ENCODE measurements around the gene DNAJB4. TPM values are rescaled to one million over a fixed set of nuclear protein-coding genes. Genes with fewer than 3 reads are reported as not detected.

Gene DNAJB4
- total RNA-seq, 1 donor from 2014 or later, result 52.5 TPM

- DNase-seq (ENCODE audit: low spot score), result no peak
Measured at GRCh38 chr1:78038071-78038470, 33.3 kb downstream of the DNAJB4 start.

DNA sequence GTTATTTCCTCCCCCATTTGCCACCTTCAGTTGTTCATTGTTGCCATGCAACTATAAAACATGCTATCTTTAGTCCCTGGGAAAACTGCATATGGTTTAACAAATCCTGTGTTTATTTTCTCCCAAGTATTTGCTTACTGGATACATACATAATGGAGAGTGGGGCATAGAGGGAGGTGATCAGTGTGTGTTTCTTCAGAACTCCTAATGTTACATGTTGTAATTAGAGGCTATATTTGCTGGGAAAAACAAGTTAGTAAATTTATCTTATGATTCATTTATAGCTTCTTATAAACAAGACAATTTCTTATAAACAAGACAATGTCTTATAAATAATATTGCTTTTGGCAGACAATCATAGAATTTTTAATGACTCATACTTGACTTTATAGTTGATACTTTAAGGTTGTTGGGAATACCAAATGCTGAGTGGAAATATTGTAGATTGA, 33.8 kb downstream of the DNAJB4 start:
- DNase-seq (ENCODE audit: low spot score), result no peak

DNA sequence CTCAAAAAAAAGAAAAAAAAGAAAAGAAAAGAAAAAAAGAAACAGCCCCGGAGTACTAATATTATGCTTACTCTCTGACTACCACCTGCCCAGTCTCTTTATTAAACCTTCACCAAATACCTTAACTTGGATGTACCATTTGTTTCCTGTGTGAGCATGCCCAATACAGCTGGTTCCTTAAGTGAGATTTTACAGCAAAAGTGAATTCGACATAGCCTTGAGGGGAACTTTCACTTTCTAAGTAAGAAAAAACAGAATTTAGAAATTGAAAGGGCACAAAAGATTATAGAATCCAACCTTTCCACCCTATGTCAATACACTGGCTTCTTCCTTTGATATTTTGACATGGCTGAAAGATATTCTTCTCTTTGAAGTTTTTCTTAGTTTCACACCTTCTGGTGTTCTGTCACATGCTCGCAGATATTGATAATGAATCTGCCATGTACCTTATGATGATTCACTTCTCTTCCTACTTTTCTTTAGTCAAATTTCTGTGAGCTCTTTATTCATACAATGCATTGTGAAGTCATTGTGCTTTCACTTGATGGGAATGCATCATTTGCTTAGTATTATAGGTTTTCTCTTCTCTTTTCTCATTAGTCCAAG, 35.8 kb downstream of the DNAJB4 start:
- DNase-seq (ENCODE audit: low spot score), result no peak

DNA sequence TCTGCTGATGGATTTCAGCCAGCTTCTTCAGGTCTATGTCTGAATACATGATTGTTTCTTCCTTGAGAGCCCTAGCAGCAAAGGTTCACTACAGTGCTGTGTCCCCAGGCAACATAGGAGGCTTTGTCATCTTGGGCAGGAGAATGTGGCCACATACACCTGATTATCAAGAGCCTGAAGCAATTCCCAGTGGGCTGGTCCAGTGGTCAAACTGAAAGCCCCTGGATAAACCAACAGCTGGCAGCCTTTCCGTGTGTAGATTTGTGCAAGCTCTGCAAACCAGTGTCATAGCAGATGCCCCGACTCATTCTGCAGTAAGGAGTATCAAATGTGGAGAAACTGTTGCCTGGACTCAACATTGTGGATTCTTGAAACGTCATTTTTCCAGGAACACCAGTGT, 38.7 kb downstream of the DNAJB4 start:
- DNase-seq (ENCODE audit: low spot score), result no peak

DNA sequence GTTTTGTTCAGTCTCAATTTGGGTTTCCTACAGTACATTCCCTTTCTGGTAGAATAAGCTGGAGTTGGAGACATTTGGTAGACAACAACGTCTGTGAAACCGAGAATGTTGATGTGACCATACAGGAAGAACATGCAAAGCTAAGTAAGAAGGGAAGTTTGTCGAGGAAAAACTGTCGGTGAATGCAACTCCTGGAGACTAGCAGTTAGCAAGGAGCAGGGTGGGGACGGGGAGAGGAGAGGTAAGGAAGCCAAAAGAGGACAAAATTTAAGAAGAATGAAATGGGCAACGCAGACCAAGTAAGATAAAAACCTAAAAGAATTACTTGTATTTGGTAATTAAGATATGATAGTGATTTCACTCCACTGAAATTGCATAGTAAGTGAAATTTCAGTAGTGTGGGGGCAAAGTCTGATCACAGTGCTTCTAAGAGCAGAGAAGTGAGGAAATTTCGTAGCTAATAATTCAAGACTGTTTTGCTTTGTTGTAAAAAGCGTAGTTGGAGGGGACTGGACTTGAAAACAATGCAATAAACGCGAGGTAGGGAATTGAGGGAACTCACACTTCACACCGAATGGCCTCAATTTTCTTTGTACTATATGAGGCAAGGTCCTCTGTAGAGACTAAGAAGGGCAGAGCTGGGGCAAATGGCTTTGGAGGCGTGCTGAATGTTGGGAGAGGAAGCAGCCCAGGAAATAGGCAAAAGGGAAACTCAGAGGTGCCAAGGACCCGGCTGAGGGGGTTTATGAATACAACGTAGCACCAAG, 40.2 kb downstream of the DNAJB4 start:
- no peak for DNase-seq (ENCODE audit: low spot score)

- DNase-seq (ENCODE audit: low spot score), result no peak
Measured at GRCh38 chr1:78045563-78045925, 40.8 kb downstream of the DNAJB4 start.

GRCh38 chr1:78045926-78046778, 41.4 kb downstream of the DNAJB4 start, which contains the start of gene GIPC2:
TSS of gene GIPC2 (plus strand) at chr1:78045966. CDS start at chr1:78046095, 129 bp downstream.
- DNase-seq (ENCODE audit: low spot score), result no peak

DNA sequence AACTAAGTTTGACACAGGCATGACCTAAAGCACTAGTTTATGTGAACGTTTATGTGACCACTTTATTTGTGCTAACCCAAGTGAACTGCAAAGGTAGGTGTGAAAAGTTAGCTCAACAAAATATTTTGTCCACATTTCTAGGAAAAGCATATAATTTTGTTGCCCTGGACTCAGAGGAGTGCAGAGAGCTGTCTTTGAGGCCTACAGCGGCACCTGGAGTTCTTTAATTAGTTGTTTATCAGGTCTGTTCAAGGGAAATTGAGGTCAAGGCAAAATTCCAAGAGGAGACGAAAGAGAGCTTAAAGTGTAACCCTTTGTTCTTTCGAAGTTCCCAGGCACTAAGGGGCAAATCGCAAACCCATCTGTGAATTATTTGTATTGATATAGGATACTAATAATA, 42.4 kb downstream of the DNAJB4 start:
- no peak for DNase-seq (ENCODE audit: low spot score)

DNA sequence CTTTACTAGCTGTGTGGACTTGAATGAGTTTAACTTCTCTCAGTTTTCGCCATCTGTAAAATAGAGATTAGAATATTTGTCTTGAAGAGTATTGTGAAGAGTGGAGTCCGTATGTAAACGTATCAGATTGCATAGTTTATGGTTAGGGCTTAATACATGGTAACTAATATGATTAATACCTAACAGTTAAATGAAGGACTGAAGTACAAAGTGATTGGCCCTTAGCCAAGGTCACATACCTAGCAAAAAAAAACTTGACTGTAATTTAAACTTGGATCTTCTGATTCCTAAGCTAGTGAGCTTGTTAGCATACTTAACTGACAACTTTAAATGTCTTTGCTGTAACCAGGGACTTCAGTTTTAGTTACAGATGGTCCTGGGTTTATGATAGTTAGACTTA, 42.9 kb downstream of the DNAJB4 start:
- no peak for DNase-seq (ENCODE audit: low spot score)

- no peak for DNase-seq (ENCODE audit: low spot score)
Measured at GRCh38 chr1:78048446-78048845, 43.7 kb downstream of the DNAJB4 start.

- DNase-seq (ENCODE audit: low spot score), result no peak
Measured at GRCh38 chr1:78049396-78049795, 44.7 kb downstream of the DNAJB4 start.

GRCh38 chr1:78051005-78051404, 46.3 kb downstream of the DNAJB4 start:
- DNase-seq (ENCODE audit: low spot score), result no peak

DNA sequence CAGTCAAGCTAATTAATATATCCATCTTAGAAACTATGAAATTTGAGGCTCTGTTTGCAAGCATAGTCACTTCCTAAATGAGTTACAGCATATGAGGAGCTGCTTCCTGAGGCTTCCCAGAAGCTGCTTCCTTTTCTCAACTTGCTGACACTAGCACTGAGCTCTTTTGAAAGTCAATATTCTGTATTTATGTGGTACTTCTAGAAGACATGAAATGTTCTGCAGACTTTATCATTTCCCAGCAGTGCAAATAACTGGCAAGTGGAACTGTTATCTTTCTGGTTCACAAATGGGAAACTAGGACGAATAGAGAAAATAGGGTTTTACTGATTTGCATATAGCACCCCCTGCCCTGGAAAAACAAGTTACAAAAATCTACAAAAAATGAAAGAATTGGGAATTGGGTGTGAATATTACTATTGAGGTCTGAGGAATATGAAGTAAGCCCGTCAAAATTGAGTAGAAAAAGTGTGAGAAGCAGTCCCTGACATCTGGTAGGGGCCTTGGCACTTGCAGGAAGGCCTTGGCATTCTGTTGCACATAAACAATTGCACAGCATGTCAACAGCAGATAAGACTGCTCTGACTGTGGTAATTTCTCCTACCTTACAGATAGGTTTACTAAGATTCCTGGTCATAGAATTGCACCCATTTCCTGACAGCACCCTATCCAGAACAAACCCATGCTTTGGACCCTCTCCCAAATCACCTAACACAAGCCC, 48.1 kb downstream of the DNAJB4 start:
- no peak for DNase-seq (ENCODE audit: low spot score)

GRCh38 chr1:78053498-78053897, 48.8 kb downstream of the DNAJB4 start:
- no peak for DNase-seq (ENCODE audit: low spot score)

DNA sequence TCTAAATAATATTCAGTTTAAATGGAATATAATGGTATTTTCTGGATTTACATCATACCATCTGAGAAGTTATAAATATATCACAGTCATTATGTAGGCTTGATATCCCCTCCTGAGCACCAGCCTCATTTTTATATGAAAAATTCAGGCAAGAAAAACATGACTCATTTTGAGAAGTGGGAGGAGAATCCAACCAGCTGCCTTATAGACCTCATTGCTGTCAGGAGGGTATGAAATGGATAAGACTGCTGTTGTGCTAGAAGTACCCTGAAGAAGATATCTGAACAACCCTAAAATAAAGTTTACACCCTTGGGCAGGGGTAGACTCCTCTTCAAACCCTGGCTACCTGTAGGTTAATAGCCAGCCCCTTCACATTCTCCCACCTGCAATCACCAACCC, 49.8 kb downstream of the DNAJB4 start:
- DNase-seq (ENCODE audit: low spot score), result no peak

- DNase-seq (ENCODE audit: low spot score), result no peak
Measured at GRCh38 chr1:78054972-78055371, 50.2 kb downstream of the DNAJB4 start.

DNA sequence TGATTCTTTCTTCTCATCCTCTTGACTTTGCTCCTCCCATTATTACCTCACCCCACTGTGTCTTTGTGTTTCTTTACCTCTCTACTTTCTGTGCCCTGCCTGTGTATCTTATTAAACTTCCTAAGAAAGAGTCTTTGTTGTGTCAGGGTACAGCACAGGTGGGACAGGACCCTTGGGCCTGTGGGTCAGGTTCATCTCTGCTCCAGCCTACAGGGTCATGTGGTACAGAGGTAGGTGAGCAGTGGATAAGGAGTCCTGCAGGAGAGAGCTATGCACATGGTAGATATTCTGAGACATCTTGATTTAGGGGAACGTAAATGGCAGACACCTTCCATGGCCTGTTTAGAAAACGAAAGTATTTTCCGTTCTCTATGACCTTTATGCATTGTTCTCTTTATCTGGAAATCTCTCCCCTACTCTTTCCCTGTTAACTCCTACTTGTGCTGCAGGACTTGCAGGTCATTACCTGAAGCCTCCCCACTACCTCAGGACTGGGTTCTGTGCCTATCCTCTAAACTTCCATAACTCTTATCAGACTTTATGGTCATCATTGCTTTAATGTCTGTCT, 50.9 kb downstream of the DNAJB4 start:
- no peak for DNase-seq (ENCODE audit: low spot score)

DNA sequence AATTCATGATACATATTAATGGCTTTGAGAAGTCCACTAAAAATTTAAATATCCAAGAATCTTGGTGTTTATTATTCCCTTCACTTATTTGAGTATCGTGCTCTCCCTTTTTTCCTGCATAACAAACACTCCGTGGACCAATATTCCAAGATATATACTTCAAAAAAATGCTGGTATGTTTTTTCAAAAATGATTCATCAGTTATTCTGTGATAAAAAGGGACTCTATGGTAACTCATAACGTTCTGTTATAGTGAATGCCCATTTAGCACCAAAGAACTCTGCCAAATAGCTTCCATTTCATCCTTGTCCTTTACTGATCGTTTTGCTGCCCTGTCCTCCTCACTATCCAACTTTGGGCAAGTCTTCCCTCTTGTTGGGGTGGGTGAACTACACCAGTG, 53.9 kb downstream of the DNAJB4 start:
- no peak for DNase-seq (ENCODE audit: low spot score)

DNA sequence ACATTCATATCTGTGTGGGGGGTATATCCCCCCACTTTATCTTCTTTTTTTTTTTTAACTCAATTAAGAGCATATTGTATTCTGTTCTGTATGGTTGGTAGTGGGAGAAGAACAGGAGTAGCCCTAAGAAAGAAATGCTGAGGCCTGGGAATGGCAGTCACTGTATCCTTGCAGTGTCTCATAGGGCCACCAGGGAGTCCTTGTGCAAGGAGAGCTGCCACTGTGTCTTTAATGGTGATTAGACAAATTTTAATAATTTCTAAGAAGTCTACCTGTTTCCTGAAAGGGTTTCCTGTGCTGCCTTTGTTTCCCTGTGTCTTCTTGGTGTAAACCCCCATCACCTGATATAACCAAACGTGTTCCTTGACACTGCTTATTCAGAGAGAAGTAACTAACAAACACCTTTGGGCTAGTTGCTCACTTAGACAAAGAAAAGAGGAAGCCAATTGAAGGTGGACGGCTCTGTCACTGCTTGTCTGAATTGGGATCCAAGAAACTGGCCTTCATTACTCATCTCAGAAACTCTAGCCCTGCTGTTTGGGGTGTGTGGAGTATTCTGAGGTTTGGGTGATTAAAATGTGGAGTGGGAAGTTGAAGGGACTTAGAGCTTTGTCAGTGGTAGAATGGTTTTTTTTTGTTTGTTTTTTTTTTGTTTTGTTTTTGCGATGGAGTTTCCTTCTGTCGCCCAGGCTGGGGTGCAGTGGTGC, 56.3 kb downstream of the DNAJB4 start:
- no peak for DNase-seq (ENCODE audit: low spot score)

DNA sequence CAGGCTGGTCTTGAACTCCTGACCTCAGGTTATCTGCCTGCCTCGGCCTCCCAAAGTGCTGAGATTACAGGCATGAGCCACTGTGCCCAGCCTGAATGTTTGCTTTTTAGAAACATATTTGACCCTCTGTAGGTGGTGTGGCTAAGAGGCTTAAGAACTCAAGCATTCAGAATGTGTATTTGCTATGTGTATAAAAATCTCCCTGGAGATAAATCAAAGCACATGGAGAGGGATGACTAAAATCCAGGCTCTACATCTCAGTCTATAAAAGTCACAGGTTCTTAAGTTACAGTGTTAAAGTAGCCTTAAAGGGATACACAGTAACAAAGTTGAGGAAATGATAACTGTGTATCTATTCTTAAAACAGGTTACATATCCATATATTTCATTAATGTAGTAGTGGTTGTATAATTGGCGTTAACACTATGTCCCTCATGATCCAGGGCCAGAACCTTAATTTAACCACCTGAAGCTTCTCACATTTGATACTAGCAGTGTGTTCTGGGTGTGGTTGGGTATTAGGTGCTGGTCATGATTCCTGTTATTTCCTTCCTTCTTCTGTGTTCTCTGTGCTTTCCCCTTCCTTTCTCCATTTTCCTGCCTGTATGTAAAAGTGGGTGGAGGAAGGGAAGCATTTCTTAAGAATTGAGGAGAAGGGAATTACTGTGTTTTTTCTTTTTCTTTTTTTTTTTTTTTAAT, 57.2 kb downstream of the DNAJB4 start:
- no peak for DNase-seq (ENCODE audit: low spot score)
